Natural killer cell (primary cell): ENCODE results near the gene NCK1. TPM values are rescaled to one million over a fixed set of nuclear protein-coding genes. Genes with fewer than 3 reads are reported as not detected.

Source experiments
- ATAC-seq, 3 donors: fragments of 150-1000 bp in 2 of 3; fragments of 200-7000 bp in 1 of 3; cut with Tn5 transposase; 1 replicate in 1 of 3; 2 replicates in 2 of 3; pipeline ENCODE4 v1.10.0; 2021; ENCODE audit warnings: mild to moderate bottlenecking in 2 of 3, moderate library complexity in 2 of 3
- DNase-seq, 2 donors: peaks; one replicate each; pipeline versions ENCODE4 v3.0.0 to v3.0.0-alpha.2; 2013 to 2021; ENCODE audit warnings: mixed read lengths in 1 of 2
- H3K27ac ChIP-seq: one replicate; pipeline ENCODE4 v1.5.1; 2013; ENCODE audit warnings: mild to moderate bottlenecking, low read length
- H3K27me3 ChIP-seq: one replicate; pipeline ENCODE4 v1.6.1; 2013; ENCODE audit warnings: low read length; ENCODE audit not compliant: control insufficient read depth, insufficient read depth
- H3K36me3 ChIP-seq: one replicate; pipeline ENCODE4 v1.6.1; 2013; ENCODE audit warnings: low read length; ENCODE audit not compliant: control insufficient read depth, insufficient read depth
- H3K4me1 ChIP-seq: one replicate; pipeline ENCODE4 v1.6.1; 2013; ENCODE audit warnings: low read length; ENCODE audit not compliant: control insufficient read depth, insufficient read depth
- H3K4me3 ChIP-seq: one replicate; pipeline ENCODE4 v1.5.1; 2013; ENCODE audit warnings: low read length
- H3K9me3 ChIP-seq: one replicate; pipeline ENCODE4 v1.6.1; 2013; ENCODE audit warnings: low read length; ENCODE audit not compliant: control insufficient read depth, insufficient read depth
- H3K27ac Mint-ChIP-seq, 2 donors: one replicate each; pipeline ENCODE4 v1.8.0; 2022; ENCODE audit warnings: mild to moderate bottlenecking in 2 of 2, mixed read lengths in 2 of 2, moderate library complexity in 1 of 2
- H3K27me3 Mint-ChIP-seq, 2 donors: one replicate each; pipeline ENCODE4 v1.8.0; 2022; ENCODE audit warnings: low read depth in 2 of 2, mixed read lengths in 2 of 2
- H3K36me3 Mint-ChIP-seq: one replicate; pipeline ENCODE4 v1.8.0; 2022; ENCODE audit warnings: mixed read lengths
- H3K4me1 Mint-ChIP-seq, 2 donors: one replicate each; pipeline ENCODE4 v1.8.0; 2022; ENCODE audit warnings: mixed read lengths in 2 of 2
- H3K4me3 Mint-ChIP-seq: one replicate; pipeline ENCODE4 v1.8.0; 2022; ENCODE audit warnings: mild to moderate bottlenecking, moderate library complexity, mixed read lengths
- H3K9me3 Mint-ChIP-seq, 2 donors: one replicate each; pipeline ENCODE4 v1.8.0; 2022; ENCODE audit warnings: mixed read lengths in 2 of 2
- CTCF ChIP-seq: fragments of 200-600 bp; IDR thresholded peaks from one replicate; pipeline ENCODE4 v1.8.0; 2022; ENCODE audit warnings: antibody characterized with exemption
- WGBS: methylation state at CpG from one replicate; pipeline ENCODE4 v1.1.7; 2013; ENCODE audit warnings: missing lambda C conversion rate; ENCODE audit not compliant: insufficient coverage; 5-methylcytosine and 5-hydroxymethylcytosine counted together
- intact Hi-C: fragments of 100-400 bp; cut with micrococcal nuclease; formaldehyde crosslinking; loops from one replicate; pipeline ENCODE4 v1.14.2; 2022
- total RNA-seq, 4 donors: library from RNA; stranded (reverse); fragments of 120-200 nt in 1 of 4; gene quantifications; one replicate each; pipeline versions ENCODE4 v1.2.3 to v1.2.4, GENCODE V29; 2013 to 2022

NCK1 gene
- total RNA-seq, 3 donors from 2014 or later (not counting 1 experiment from before 2014, with no cell fraction given), result 61.2 to 77.9 (median 69.5) TPM

DNA sequence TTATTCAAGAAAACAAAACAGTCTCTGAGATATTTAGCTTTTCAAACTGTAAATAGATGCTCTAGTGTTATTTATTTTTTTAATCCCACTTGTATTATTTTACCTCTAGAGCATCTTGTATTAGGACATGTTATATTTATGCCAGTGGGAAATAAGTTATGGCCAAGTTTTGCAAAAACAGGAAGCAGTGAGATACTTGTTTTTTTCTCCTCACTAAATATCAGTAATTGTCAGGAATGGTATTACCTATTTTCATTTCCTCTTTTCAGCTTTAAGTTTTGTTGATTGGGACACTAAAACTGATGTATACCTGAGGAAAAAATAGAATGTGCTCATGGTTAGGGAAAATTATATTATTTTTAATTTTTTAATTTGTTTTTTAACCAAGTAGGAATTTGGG lies 87.1 kb downstream of the NCK1 start:
- Mint-ChIP-seq H3K4me3 (no peak overlapping the region), H3K9me3 (no peaks in the 10 kb centered on the region), H3K27me3 (no peaks in the 10 kb centered on the region), H3K4me1 (peaks cover 22 to 30% of the 10 kb centered on the region in 2 donors), H3K27ac (peak overlapping the region in 1 of 2 donors; percentile 13), H3K36me3 (no peaks in the 10 kb centered on the region)
- Histone ChIP-seq H3K4me1 (no peaks in the 10 kb centered on the region), H3K9me3 (no peaks in the 10 kb centered on the region), H3K36me3 (peaks cover 14% of the 10 kb centered on the region), H3K27me3 (no peaks in the 10 kb centered on the region), H3K27ac (no peak overlapping the region), H3K4me3 (no peak overlapping the region)
- DNase-seq, result no peak
- intact Hi-C loops, result no loop called here
- no peak for ATAC-seq
- no peak for TF ChIP-seq CTCF

DNA sequence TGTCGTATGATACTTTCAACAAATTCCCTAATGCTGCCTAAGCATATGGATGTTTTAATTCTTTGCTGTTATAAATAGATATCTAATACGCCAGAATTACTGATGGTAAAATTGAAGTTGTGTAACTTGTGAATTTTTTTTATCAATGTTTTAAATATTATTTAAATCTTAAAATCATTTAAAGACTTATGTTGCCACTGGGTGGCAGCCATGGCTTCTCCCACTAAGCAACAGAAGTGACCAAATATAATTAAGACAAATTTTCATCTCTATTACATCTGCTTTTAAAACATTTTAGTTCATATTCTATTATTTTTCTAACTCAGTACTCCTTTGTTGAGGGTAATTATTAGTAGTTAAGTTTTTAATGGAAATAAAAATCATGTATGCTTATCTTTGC lies 87.7 kb downstream of the NCK1 start:
- Mint-ChIP-seq H3K4me1 (peaks cover 21 to 32% of the 10 kb centered on the region in 2 donors), H3K27me3 (no peaks in the 10 kb centered on the region), H3K27ac (no peak overlapping the region), H3K36me3 (no peaks in the 10 kb centered on the region), H3K9me3 (no peaks in the 10 kb centered on the region), H3K4me3 (no peak overlapping the region)
- ATAC-seq (no peak), DNase-seq (no peak)
- no peaks in the 10 kb centered on the region for H3K9me3 ChIP-seq
- no peak overlapping the region for H3K4me3 ChIP-seq
- no peak overlapping the region for H3K27ac ChIP-seq
- intact Hi-C loops, result no loop called here
- TF ChIP-seq CTCF, result peak; percentile 13
- WGBS, result 100% methylated on average over 1 of the region's 2 CpGs
- H3K36me3 ChIP-seq, result peaks cover 14% of the 10 kb centered on the region
- peaks cover under 1% of the 10 kb centered on the region for H3K4me1 ChIP-seq
- no peaks in the 10 kb centered on the region for H3K27me3 ChIP-seq

DNA sequence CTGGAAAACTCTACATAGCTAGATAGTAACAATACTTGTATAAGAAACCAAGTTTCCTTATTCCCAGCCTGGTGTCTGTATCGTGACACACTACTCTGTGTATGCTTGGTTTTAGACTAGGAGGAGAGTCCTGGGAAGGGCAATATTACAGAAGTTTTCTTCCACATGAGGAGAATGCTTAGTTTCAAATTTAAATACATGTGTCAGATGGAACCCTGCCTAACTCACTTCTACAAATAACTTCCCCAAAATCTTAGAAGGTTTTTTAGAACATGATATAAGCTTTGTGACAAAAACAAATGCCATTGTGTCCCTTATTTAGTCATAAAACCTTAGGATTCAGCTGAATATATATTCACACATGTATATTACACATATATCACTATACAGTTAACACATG lies 88.6 kb downstream of the NCK1 start:
- no peak overlapping the region for H3K27ac ChIP-seq
- H3K4me3 Mint-ChIP-seq, result no peak overlapping the region
- H3K27ac Mint-ChIP-seq, result peak overlapping the region; percentile 14 to 47
- peaks cover 30 to 37% of the 10 kb centered on the region in 2 donors for H3K4me1 Mint-ChIP-seq
- intact Hi-C loops, result no loop called here
- H3K27me3 ChIP-seq, result no peaks in the 10 kb centered on the region
- peaks cover 12% of the 10 kb centered on the region for H3K36me3 ChIP-seq
- DNase-seq (no peak), ATAC-seq (no peak)
- H3K4me1 ChIP-seq, result peaks cover 4% of the 10 kb centered on the region
- H3K9me3 Mint-ChIP-seq, result no peaks in the 10 kb centered on the region
- no peaks in the 10 kb centered on the region for H3K36me3 Mint-ChIP-seq
- H3K9me3 ChIP-seq, result no peaks in the 10 kb centered on the region
- WGBS, result no CpG with 5 or more reads among the region's 1 CpG
- H3K4me3 ChIP-seq, result no peak overlapping the region
- H3K27me3 Mint-ChIP-seq, result no peaks in the 10 kb centered on the region
- no peak for TF ChIP-seq CTCF

GRCh38 chr3:136952292-136952691 lies 90.3 kb downstream of the NCK1 start:
- no peaks in the 10 kb centered on the region for H3K36me3 Mint-ChIP-seq

More at GRCh38 chr3:136952292-136952691, 90.3 kb downstream of the NCK1 start:
- no peak for TF ChIP-seq CTCF
- DNase-seq (no peak), ATAC-seq (no peak)
- H3K27ac Mint-ChIP-seq, result peak overlapping the region; percentile 55 to 71
- H3K36me3 ChIP-seq, result peaks cover 3% of the 10 kb centered on the region
- H3K27me3 ChIP-seq, result no peaks in the 10 kb centered on the region
- WGBS, result 86% methylated on average over 1 of the region's 1 CpG
- no peaks in the 10 kb centered on the region for H3K9me3 ChIP-seq
- H3K9me3 Mint-ChIP-seq, result no peaks in the 10 kb centered on the region
- peaks cover 40 to 42% of the 10 kb centered on the region in 2 donors for H3K4me1 Mint-ChIP-seq
- no peak overlapping the region for H3K4me3 ChIP-seq
- no peak overlapping the region for H3K4me3 Mint-ChIP-seq
- H3K4me1 ChIP-seq, result peaks cover 4% of the 10 kb centered on the region
- no peak overlapping the region for H3K27ac ChIP-seq
- H3K27me3 Mint-ChIP-seq, result no peaks in the 10 kb centered on the region
- intact Hi-C loops, result no loop called here
